ENCODE measurements around the gene ACMSD.
"Not testable (repeated sequence)": the region's sequence is repeated elsewhere in the genome, so short reads cannot be mapped to it uniquely, and the experiment has no call there.

Gene ACMSD

GRCh38 chr2:134819334-134819733 lies 19.1 kb upstream of the ACMSD start:
- Histone ChIP-seq H3K4me3 (ENCODE audit: low read length in 2 of 2) (no peak overlapping the region), H3K4me1 (ENCODE audit: control insufficient read depth, insufficient read depth, low read length) (no peaks in the 10 kb centered on the region), H3K27ac (ENCODE audit: low read length) (no peak overlapping the region)

GRCh38 chr2:134823431-134823830 lies 15.0 kb upstream of the ACMSD start:
- Histone ChIP-seq H3K4me1 (ENCODE audit: control insufficient read depth, insufficient read depth, low read length) (no peaks in the 10 kb centered on the region), H3K27ac (ENCODE audit: low read length) (no peak overlapping the region), H3K4me3 (ENCODE audit: low read length in 2 of 2) (no peak overlapping the region), H3K36me3 (ENCODE audit: control insufficient read depth in 2 of 2, insufficient read depth in 2 of 2, low read length in 2 of 2) (no peaks in the 10 kb centered on the region), H3K9ac (ENCODE audit: low read length in 2 of 2) (no peak overlapping the region), H3K9me3 (ENCODE audit: control insufficient read depth in 2 of 2, low read length in 2 of 2) (no peaks in the 10 kb centered on the region), H3K27me3 (ENCODE audit: control insufficient read depth in 1 of 2, insufficient read depth in 2 of 2, low read length in 2 of 2) (no peaks in the 10 kb centered on the region)

More at GRCh38 chr2:134819334-134819733, 19.1 kb upstream of the ACMSD start:
- Histone ChIP-seq H3K9me3 (ENCODE audit: control insufficient read depth in 2 of 2, low read length in 2 of 2) (peaks cover 0 to 3% of the 10 kb centered on the region in 2 donors), H3K27me3 (ENCODE audit: control insufficient read depth in 1 of 2, insufficient read depth in 2 of 2, low read length in 2 of 2) (no peaks in the 10 kb centered on the region), H3K9ac (ENCODE audit: low read length in 2 of 2) (no peak overlapping the region), H3K36me3 (ENCODE audit: control insufficient read depth in 2 of 2, insufficient read depth in 2 of 2, low read length in 2 of 2) (no peaks in the 10 kb centered on the region)

GRCh38 chr2:134823832-134824231 lies 14.6 kb upstream of the ACMSD start:
- Histone ChIP-seq H3K27me3 (ENCODE audit: control insufficient read depth in 1 of 2, insufficient read depth in 2 of 2, low read length in 2 of 2) (no peaks in the 10 kb centered on the region), H3K4me1 (ENCODE audit: control insufficient read depth, insufficient read depth, low read length) (no peaks in the 10 kb centered on the region), H3K9me3 (ENCODE audit: control insufficient read depth in 2 of 2, low read length in 2 of 2) (no peaks in the 10 kb centered on the region), H3K36me3 (ENCODE audit: control insufficient read depth in 2 of 2, insufficient read depth in 2 of 2, low read length in 2 of 2) (no peaks in the 10 kb centered on the region), H3K9ac (ENCODE audit: low read length in 2 of 2) (no peak overlapping the region), H3K27ac (ENCODE audit: low read length) (no peak overlapping the region), H3K4me3 (ENCODE audit: low read length in 2 of 2) (no peak overlapping the region)

- not testable (repeated sequence) for H3K27me3 ChIP-seq (ENCODE audit: control insufficient read depth in 1 of 2, insufficient read depth in 2 of 2, low read length in 2 of 2); H3K27ac ChIP-seq (ENCODE audit: low read length); H3K9ac ChIP-seq (ENCODE audit: low read length in 2 of 2); H3K36me3 ChIP-seq (ENCODE audit: control insufficient read depth in 2 of 2, insufficient read depth in 2 of 2, low read length in 2 of 2); H3K4me1 ChIP-seq (ENCODE audit: control insufficient read depth, insufficient read depth, low read length); H3K9me3 ChIP-seq (ENCODE audit: control insufficient read depth in 2 of 2, low read length in 2 of 2); H3K4me3 ChIP-seq (ENCODE audit: low read length in 2 of 2)
These were observed 12.7 kb upstream of the ACMSD start for GRCh38 chr2:134825716-134826115.

GRCh38 chr2:134835471-134835870 lies 2.9 kb upstream of the ACMSD start:
- Histone ChIP-seq H3K27me3 (ENCODE audit: control insufficient read depth in 1 of 2, insufficient read depth in 2 of 2, low read length in 2 of 2) (no peaks in the 10 kb centered on the region), H3K4me3 (ENCODE audit: low read length in 2 of 2) (no peak overlapping the region), H3K27ac (ENCODE audit: low read length) (no peak overlapping the region), H3K36me3 (ENCODE audit: control insufficient read depth in 2 of 2, insufficient read depth in 2 of 2, low read length in 2 of 2) (no peaks in the 10 kb centered on the region), H3K4me1 (ENCODE audit: control insufficient read depth, insufficient read depth, low read length) (no peaks in the 10 kb centered on the region), H3K9me3 (ENCODE audit: control insufficient read depth in 2 of 2, low read length in 2 of 2) (no peaks in the 10 kb centered on the region), H3K9ac (ENCODE audit: low read length in 2 of 2) (no peak overlapping the region)

GRCh38 chr2:134836986-134837385 lies 1.4 kb upstream of the ACMSD start:
- no peak overlapping the region for H3K9ac ChIP-seq (ENCODE audit: low read length in 2 of 2)
- no peak overlapping the region for H3K27ac ChIP-seq (ENCODE audit: low read length)
- no peaks in the 10 kb centered on the region for H3K27me3 ChIP-seq (ENCODE audit: control insufficient read depth in 1 of 2, insufficient read depth in 2 of 2, low read length in 2 of 2)
- H3K4me3 ChIP-seq (ENCODE audit: low read length in 2 of 2): no peak overlapping the region
- no peaks in the 10 kb centered on the region for H3K4me1 ChIP-seq (ENCODE audit: control insufficient read depth, insufficient read depth, low read length)
- H3K9me3 ChIP-seq (ENCODE audit: control insufficient read depth in 2 of 2, low read length in 2 of 2): no peaks in the 10 kb centered on the region
- no peaks in the 10 kb centered on the region for H3K36me3 ChIP-seq (ENCODE audit: control insufficient read depth in 2 of 2, insufficient read depth in 2 of 2, low read length in 2 of 2)

- Histone ChIP-seq H3K4me3 (ENCODE audit: low read length in 2 of 2) (no peak overlapping the region), H3K9ac (ENCODE audit: low read length in 2 of 2) (no peak overlapping the region), H3K27ac (ENCODE audit: low read length) (no peak overlapping the region), H3K4me1 (ENCODE audit: control insufficient read depth, insufficient read depth, low read length) (no peaks in the 10 kb centered on the region), H3K27me3 (ENCODE audit: control insufficient read depth in 1 of 2, insufficient read depth in 2 of 2, low read length in 2 of 2) (no peaks in the 10 kb centered on the region), H3K36me3 (ENCODE audit: control insufficient read depth in 2 of 2, insufficient read depth in 2 of 2, low read length in 2 of 2) (no peaks in the 10 kb centered on the region), H3K9me3 (ENCODE audit: control insufficient read depth in 2 of 2, low read length in 2 of 2) (no peaks in the 10 kb centered on the region)
These were observed 1.2 kb downstream of the ACMSD start for GRCh38 chr2:134839649-134840048.

- Histone ChIP-seq H3K27ac (ENCODE audit: low read length) (no peak overlapping the region), H3K27me3 (ENCODE audit: control insufficient read depth in 1 of 2, insufficient read depth in 2 of 2, low read length in 2 of 2) (no peaks in the 10 kb centered on the region), H3K4me1 (ENCODE audit: control insufficient read depth, insufficient read depth, low read length) (no peaks in the 10 kb centered on the region), H3K9ac (ENCODE audit: low read length in 2 of 2) (no peak overlapping the region), H3K9me3 (ENCODE audit: control insufficient read depth in 2 of 2, low read length in 2 of 2) (no peaks in the 10 kb centered on the region), H3K36me3 (ENCODE audit: control insufficient read depth in 2 of 2, insufficient read depth in 2 of 2, low read length in 2 of 2) (no peaks in the 10 kb centered on the region), H3K4me3 (ENCODE audit: low read length in 2 of 2) (no peak overlapping the region)
These were observed 4.6 kb downstream of the ACMSD start for GRCh38 chr2:134842930-134843490.

- Histone ChIP-seq H3K4me1 (ENCODE audit: control insufficient read depth, insufficient read depth, low read length) (no peaks in the 10 kb centered on the region), H3K9ac (ENCODE audit: low read length in 2 of 2) (no peak overlapping the region), H3K27me3 (ENCODE audit: control insufficient read depth in 1 of 2, insufficient read depth in 2 of 2, low read length in 2 of 2) (no peaks in the 10 kb centered on the region), H3K27ac (ENCODE audit: low read length) (no peak overlapping the region), H3K36me3 (ENCODE audit: control insufficient read depth in 2 of 2, insufficient read depth in 2 of 2, low read length in 2 of 2) (no peaks in the 10 kb centered on the region), H3K9me3 (ENCODE audit: control insufficient read depth in 2 of 2, low read length in 2 of 2) (peaks cover 3 to 4% of the 10 kb centered on the region in 2 donors), H3K4me3 (ENCODE audit: low read length in 2 of 2) (no peak overlapping the region)
These were observed 5.6 kb downstream of the ACMSD start for GRCh38 chr2:134843968-134844367.

- Histone ChIP-seq H3K9me3 (ENCODE audit: control insufficient read depth in 2 of 2, low read length in 2 of 2) (peaks cover 3 to 4% of the 10 kb centered on the region in 2 donors), H3K36me3 (ENCODE audit: control insufficient read depth in 2 of 2, insufficient read depth in 2 of 2, low read length in 2 of 2) (no peaks in the 10 kb centered on the region), H3K27ac (ENCODE audit: low read length) (no peak overlapping the region), H3K9ac (ENCODE audit: low read length in 2 of 2) (no peak overlapping the region), H3K4me3 (ENCODE audit: low read length in 2 of 2) (no peak overlapping the region), H3K27me3 (ENCODE audit: control insufficient read depth in 1 of 2, insufficient read depth in 2 of 2, low read length in 2 of 2) (no peaks in the 10 kb centered on the region), H3K4me1 (ENCODE audit: control insufficient read depth, insufficient read depth, low read length) (no peaks in the 10 kb centered on the region)
These were observed 6.6 kb downstream of the ACMSD start for GRCh38 chr2:134845028-134845427.

- no peak overlapping the region for H3K27ac ChIP-seq (ENCODE audit: low read length)
- peaks cover 3 to 4% of the 10 kb centered on the region in 2 donors for H3K9me3 ChIP-seq (ENCODE audit: control insufficient read depth in 2 of 2, low read length in 2 of 2)
- no peaks in the 10 kb centered on the region for H3K4me1 ChIP-seq (ENCODE audit: control insufficient read depth, insufficient read depth, low read length)
- no peaks in the 10 kb centered on the region for H3K27me3 ChIP-seq (ENCODE audit: control insufficient read depth in 1 of 2, insufficient read depth in 2 of 2, low read length in 2 of 2)
- H3K36me3 ChIP-seq (ENCODE audit: control insufficient read depth in 2 of 2, insufficient read depth in 2 of 2, low read length in 2 of 2): no peaks in the 10 kb centered on the region
- H3K9ac ChIP-seq (ENCODE audit: low read length in 2 of 2): no peak overlapping the region
- H3K4me3 ChIP-seq (ENCODE audit: low read length in 2 of 2): no peak overlapping the region
These were observed 7.3 kb downstream of the ACMSD start for GRCh38 chr2:134845719-134846118.
